ENCODE measurements around the gene CATSPERB. TPM values are rescaled to one million over a fixed set of nuclear protein-coding genes. Genes with fewer than 3 reads are reported as not detected.

The CATSPERB gene
- total and polyA plus RNA-seq, 9 of the 15 experiments (the other 6 are each of a cell fraction or from before 2014, with no cell fraction given) = 0.05 to 1.4 (median 0.89) TPM

GRCh38 chr14:91569301-91569700 lies 162.6 kb downstream of the CATSPERB start:
- Histone ChIP-seq H3K9me3 (replicated peaks; ENCODE audit: control insufficient read depth, insufficient read depth, low read depth, low read length) (no peaks in the 10 kb centered on the region), H3K4me1 (replicated peaks in 1 of 2; ENCODE audit: control insufficient read depth in 2 of 2, insufficient read depth in 2 of 2, low read length in 2 of 2) (peaks cover 0 to 9% of the 10 kb centered on the region in 2 experiments; a peak in 2 of 5 replicates), H2AFZ (ENCODE audit: low read depth, low read length) (no peak overlapping the region), H3K4me2 (ENCODE audit: insufficient read depth, low read length) (no peak overlapping the region), H3K27ac (ENCODE audit: extremely low read depth, low read depth, low read length) (no peak overlapping the region), H3K36me3 (ENCODE audit: control insufficient read depth, insufficient read depth, low read length) (no peaks in the 10 kb centered on the region), H3K79me2 (ENCODE audit: control insufficient read depth, insufficient read depth, low read length) (no peaks in the 10 kb centered on the region), H3K27me3 (ENCODE audit: control insufficient read depth in 2 of 2, insufficient read depth in 2 of 2, low read length in 2 of 2) (peaks cover 0 to 9% of the 10 kb centered on the region in 2 experiments; a peak in 2 of 5 replicates), H4K20me1 (replicated peaks; ENCODE audit: control insufficient read depth, insufficient read depth, low read length) (no peaks in the 10 kb centered on the region), H3K9ac (ENCODE audit: insufficient read depth in 1 of 2, low read depth in 2 of 2, low read length in 2 of 2) (no peak overlapping the region), H3K4me3 (no peak overlapping the region), H3K9me1 (ENCODE audit: control insufficient read depth, insufficient read depth, low read length) (no peaks in the 10 kb centered on the region)
- ATAC-seq (no peak), FAIRE-seq (no peak), DNase-seq (ENCODE audit: extremely low read depth in 1 of 4, low spot score in 3 of 4) (no peak)
- intact Hi-C loops (cut with micrococcal nuclease) = no loop called here
- POLR2A ChIA-PET = interaction anchor here (1.0 kb wide), 1 partner anchor 35 kb away, joined by 3 read pairs; no protein-coding TSS in a partner anchor
- CTCF ChIA-PET (ENCODE audit: low intra/inter-chr PET ratio) = no interaction called here
- in situ Hi-C loops (cut with MboI) = no loop called here
- TF ChIP-seq, protein P1, sequence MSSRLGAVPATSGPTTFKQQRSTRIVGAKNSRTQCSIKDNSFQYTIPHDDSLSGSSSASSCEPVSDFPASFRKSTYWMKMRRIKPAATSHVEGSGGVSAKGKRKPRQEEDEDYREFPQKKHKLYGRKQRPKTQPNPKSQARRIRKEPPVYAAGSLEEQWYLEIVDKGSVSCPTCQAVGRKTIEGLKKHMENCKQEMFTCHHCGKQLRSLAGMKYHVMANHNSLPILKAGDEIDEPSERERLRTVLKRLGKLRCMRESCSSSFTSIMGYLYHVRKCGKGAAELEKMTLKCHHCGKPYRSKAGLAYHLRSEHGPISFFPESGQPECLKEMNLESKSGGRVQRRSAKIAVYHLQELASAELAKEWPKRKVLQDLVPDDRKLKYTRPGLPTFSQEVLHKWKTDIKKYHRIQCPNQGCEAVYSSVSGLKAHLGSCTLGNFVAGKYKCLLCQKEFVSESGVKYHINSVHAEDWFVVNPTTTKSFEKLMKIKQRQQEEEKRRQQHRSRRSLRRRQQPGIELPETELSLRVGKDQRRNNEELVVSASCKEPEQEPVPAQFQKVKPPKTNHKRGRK (tag; IDR thresholded peaks at IDR 0.05) = peak; percentile 67; the same call in 1 of the 2 replicates
- no peak for TF ChIP-seq SREBF2 (CRISPR knock-in tag; IDR thresholded peaks at IDR 0.05)
- no peak for TF ChIP-seq STAT5A (IDR thresholded peaks at IDR 0.05; ENCODE audit: borderline replicate concordance, low read length)
- BruUV-seq (replicated peaks) = no TSS peak

- Histone ChIP-seq H3K9me3 (replicated peaks; ENCODE audit: control insufficient read depth, insufficient read depth, low read depth, low read length) (no peaks in the 10 kb centered on the region), H3K79me2 (ENCODE audit: control insufficient read depth, insufficient read depth, low read length) (no peaks in the 10 kb centered on the region), H3K36me3 (ENCODE audit: control insufficient read depth, insufficient read depth, low read length) (no peaks in the 10 kb centered on the region), H3K27ac (ENCODE audit: extremely low read depth, low read depth, low read length) (no peak overlapping the region), H2AFZ (ENCODE audit: low read depth, low read length) (no peak overlapping the region), H3K4me3 (no peak overlapping the region), H3K27me3 (ENCODE audit: control insufficient read depth in 2 of 2, insufficient read depth in 2 of 2, low read length in 2 of 2) (peaks cover 0 to 3% of the 10 kb centered on the region in 2 experiments; a peak in 1 of 5 replicates), H3K4me2 (ENCODE audit: insufficient read depth, low read length) (no peak overlapping the region), H3K9ac (ENCODE audit: insufficient read depth in 1 of 2, low read depth in 2 of 2, low read length in 2 of 2) (no peak overlapping the region), H3K4me1 (replicated peaks in 1 of 2; ENCODE audit: control insufficient read depth in 2 of 2, insufficient read depth in 2 of 2, low read length in 2 of 2) (peaks cover 0 to 2% of the 10 kb centered on the region in 2 experiments; a peak in 2 of 5 replicates), H3K9me1 (ENCODE audit: control insufficient read depth, insufficient read depth, low read length) (no peaks in the 10 kb centered on the region), H4K20me1 (replicated peaks; ENCODE audit: control insufficient read depth, insufficient read depth, low read length) (no peaks in the 10 kb centered on the region)
- BruUV-seq (replicated peaks) = no TSS peak
- CTCF ChIA-PET (ENCODE audit: low intra/inter-chr PET ratio) = no interaction called here
- WGBS (ENCODE audit: insufficient coverage, low coverage, missing lambda C conversion rate) = 15% methylated on average over 4 of the region's 4 CpGs
- no peak for FAIRE-seq
- no peak for TF ChIP-seq DEAF1 (CRISPR knock-in tag; IDR thresholded peaks at IDR 0.05)
- peak in 1 of 3 experiments; percentile 32; a peak in 2 of 6 replicates for TF ChIP-seq CTCF (IDR thresholded peaks at IDR 0.05 in 2 of 3, conservative IDR thresholded peaks at IDR 0.05 in 1 of 3; ENCODE audit: insufficient read depth in 2 of 3, low read depth in 1 of 3, low read length in 3 of 3)
- no peak for TF ChIP-seq ZNF75A (CRISPR knock-in tag; IDR thresholded peaks at IDR 0.05)
- POLR2A ChIA-PET = interaction anchor here (0.6 to 1.0 kb wide), 2 partner anchors 35 to 71 kb away, joined by 3 read pairs; no protein-coding TSS in a partner anchor
- peak; percentile 61; the same call in 2 of the 3 replicates for ATAC-seq
- DNase-seq (ENCODE audit: extremely low read depth in 1 of 4, low spot score in 3 of 4) = peak in 1 of 4 experiments; percentile 8
- intact Hi-C loops (cut with micrococcal nuclease) (no loop called here), in situ Hi-C loops (cut with MboI) (no loop called here)
Observed at GRCh38 chr14:91568626-91569025, 163.3 kb downstream of the CATSPERB start.
